Hematopoietic multipotent progenitor cell treated with erythropoietin and hydrocortisone succinate and interleukin-3 and kit ligand, for 8 days (in vitro differentiated cells): Measurements from ENCODE around the gene SORCS2.

Experiments used
- DNase-seq: peaks from one replicate; pipeline ENCODE4 v3.0.0-alpha.2; 2015

Gene SORCS2

GRCh38 chr4:7745301-7745885 is 553.1 kb downstream of the SORCS2 start:
- no peak for DNase-seq

GRCh38 chr4:7746351-7747061 is 554.2 kb downstream of the SORCS2 start:
- no peak for DNase-seq

GRCh38 chr4:7747062-7747385 is 554.7 kb downstream of the SORCS2 start:
- no peak for DNase-seq

GRCh38 chr4:7747566-7747965 is 555.2 kb downstream of the SORCS2 start:
- no peak for DNase-seq

GRCh38 chr4:7750523-7750922 is 558.2 kb downstream of the SORCS2 start:
- DNase-seq = no peak

GRCh38 chr4:7750972-7751371 is 558.6 kb downstream of the SORCS2 start:
- DNase-seq = no peak

GRCh38 chr4:7752649-7753048 is 560.3 kb downstream of the SORCS2 start:
- DNase-seq = peak; percentile 2

- no peak for DNase-seq
These were observed 560.9 kb downstream of the SORCS2 start for GRCh38 chr4:7753271-7753670.

GRCh38 chr4:7753931-7754465 is 561.7 kb downstream of the SORCS2 start:
- no peak for DNase-seq

- no peak for DNase-seq
These were observed 562.4 kb downstream of the SORCS2 start for GRCh38 chr4:7754565-7755262.

- no peak for DNase-seq
These were observed 563.2 kb downstream of the SORCS2 start for GRCh38 chr4:7755561-7755960.

GRCh38 chr4:7756071-7756470 is 563.7 kb downstream of the SORCS2 start:
- DNase-seq = no peak

- no peak for DNase-seq
These were observed 564.4 kb downstream of the SORCS2 start for GRCh38 chr4:7756561-7757355.

GRCh38 chr4:7757501-7758471 is 565.4 kb downstream of the SORCS2 start:
- no peak for DNase-seq

GRCh38 chr4:7758476-7758875 is 566.1 kb downstream of the SORCS2 start:
- no peak for DNase-seq

GRCh38 chr4:7759216-7759615 is 566.9 kb downstream of the SORCS2 start:
- DNase-seq = no peak

GRCh38 chr4:7759635-7760034 is 567.3 kb downstream of the SORCS2 start:
- no peak for DNase-seq

GRCh38 chr4:7760228-7760627 is 567.9 kb downstream of the SORCS2 start:
- no peak for DNase-seq

GRCh38 chr4:7760706-7761105 is 568.4 kb downstream of the SORCS2 start:
- no peak for DNase-seq

- DNase-seq = no peak
These were observed 569.0 kb downstream of the SORCS2 start for GRCh38 chr4:7761312-7761711.

- peak; percentile 51 for DNase-seq
These were observed 569.4 kb downstream of the SORCS2 start for GRCh38 chr4:7761720-7762119.
